ENCODE results near the gene WIPI1. TPM values are rescaled to one million over a fixed set of nuclear protein-coding genes. Genes with fewer than 3 reads are reported as not detected.

Gene WIPI1
- polyA plus RNA-seq, 1 donor, result 17.4 TPM

GRCh38 chr17:68431045-68431608 lies 26.2 kb downstream of the WIPI1 start:
- Histone ChIP-seq H3K4me3 (ENCODE audit: low read length) (no peak overlapping the region), H3K27me3 (ENCODE audit: control insufficient read depth, insufficient read depth, low read length) (no peaks in the 10 kb centered on the region), H3K36me3 (ENCODE audit: control insufficient read depth, insufficient read depth, low read length) (peaks cover 56% of the 10 kb centered on the region), H3K9me3 (ENCODE audit: control insufficient read depth, low read depth, low read length) (no peaks in the 10 kb centered on the region), H3K4me1 (ENCODE audit: control insufficient read depth, insufficient read depth, low read length) (no peaks in the 10 kb centered on the region), H3K27ac (ENCODE audit: low read length) (no peak overlapping the region)
- no peak for DNase-seq
- WGBS (ENCODE audit: insufficient coverage, low lambda C conversion rate), result no CpG with 5 or more reads among the region's 13 CpGs

- DNase-seq, result no peak
- WGBS (ENCODE audit: insufficient coverage, low lambda C conversion rate), result no CpG with 5 or more reads among the region's 11 CpGs
- Histone ChIP-seq H3K9me3 (ENCODE audit: control insufficient read depth, low read depth, low read length) (no peaks in the 10 kb centered on the region), H3K4me1 (ENCODE audit: control insufficient read depth, insufficient read depth, low read length) (no peaks in the 10 kb centered on the region), H3K27ac (ENCODE audit: low read length) (no peak overlapping the region), H3K4me3 (ENCODE audit: low read length) (no peak overlapping the region), H3K27me3 (ENCODE audit: control insufficient read depth, insufficient read depth, low read length) (no peaks in the 10 kb centered on the region), H3K36me3 (ENCODE audit: control insufficient read depth, insufficient read depth, low read length) (peaks cover 51% of the 10 kb centered on the region)
Measured at GRCh38 chr17:68429881-68430280, 27.4 kb downstream of the WIPI1 start.

GRCh38 chr17:68428498-68429172 lies 28.7 kb downstream of the WIPI1 start:
- no peak for DNase-seq
- no CpG with 5 or more reads among the region's 14 CpGs for WGBS (ENCODE audit: insufficient coverage, low lambda C conversion rate)
- Histone ChIP-seq H3K4me3 (ENCODE audit: low read length) (no peak overlapping the region), H3K27ac (ENCODE audit: low read length) (no peak overlapping the region), H3K36me3 (ENCODE audit: control insufficient read depth, insufficient read depth, low read length) (peaks cover 42% of the 10 kb centered on the region), H3K9me3 (ENCODE audit: control insufficient read depth, low read depth, low read length) (no peaks in the 10 kb centered on the region), H3K4me1 (ENCODE audit: control insufficient read depth, insufficient read depth, low read length) (no peaks in the 10 kb centered on the region), H3K27me3 (ENCODE audit: control insufficient read depth, insufficient read depth, low read length) (no peaks in the 10 kb centered on the region)

GRCh38 chr17:68427575-68427974 lies 29.7 kb downstream of the WIPI1 start:
- H3K36me3 ChIP-seq (ENCODE audit: control insufficient read depth, insufficient read depth, low read length), result peaks cover 35% of the 10 kb centered on the region
- DNase-seq, result no peak

GRCh38 chr17:68425979-68426378 lies 31.3 kb downstream of the WIPI1 start:
- H3K4me1 ChIP-seq (ENCODE audit: control insufficient read depth, insufficient read depth, low read length), result no peaks in the 10 kb centered on the region
- H3K9me3 ChIP-seq (ENCODE audit: control insufficient read depth, low read depth, low read length), result no peaks in the 10 kb centered on the region
- no peaks in the 10 kb centered on the region for H3K27me3 ChIP-seq (ENCODE audit: control insufficient read depth, insufficient read depth, low read length)
- WGBS (ENCODE audit: insufficient coverage, low lambda C conversion rate), result no CpG with 5 or more reads among the region's 12 CpGs
- H3K27ac ChIP-seq (ENCODE audit: low read length), result no peak overlapping the region
- peaks cover 25% of the 10 kb centered on the region for H3K36me3 ChIP-seq (ENCODE audit: control insufficient read depth, insufficient read depth, low read length)
- DNase-seq, result no peak
- H3K4me3 ChIP-seq (ENCODE audit: low read length), result no peak overlapping the region

More at GRCh38 chr17:68427575-68427974, 29.7 kb downstream of the WIPI1 start:
- Histone ChIP-seq H3K9me3 (ENCODE audit: control insufficient read depth, low read depth, low read length) (no peaks in the 10 kb centered on the region), H3K4me3 (ENCODE audit: low read length) (no peak overlapping the region), H3K27ac (ENCODE audit: low read length) (no peak overlapping the region), H3K4me1 (ENCODE audit: control insufficient read depth, insufficient read depth, low read length) (no peaks in the 10 kb centered on the region), H3K27me3 (ENCODE audit: control insufficient read depth, insufficient read depth, low read length) (no peaks in the 10 kb centered on the region)
- WGBS (ENCODE audit: insufficient coverage, low lambda C conversion rate), result no CpG with 5 or more reads among the region's 7 CpGs

GRCh38 chr17:68424861-68425260 lies 32.4 kb downstream of the WIPI1 start:
- Histone ChIP-seq H3K27me3 (ENCODE audit: control insufficient read depth, insufficient read depth, low read length) (no peaks in the 10 kb centered on the region), H3K4me1 (ENCODE audit: control insufficient read depth, insufficient read depth, low read length) (no peaks in the 10 kb centered on the region), H3K4me3 (ENCODE audit: low read length) (no peak overlapping the region), H3K9me3 (ENCODE audit: control insufficient read depth, low read depth, low read length) (no peaks in the 10 kb centered on the region), H3K36me3 (ENCODE audit: control insufficient read depth, insufficient read depth, low read length) (peaks cover 15% of the 10 kb centered on the region), H3K27ac (ENCODE audit: low read length) (no peak overlapping the region)
- WGBS (ENCODE audit: insufficient coverage, low lambda C conversion rate), result 80% methylated on average over 1 of the region's 6 CpGs
- peak in 1 of 2 donors; percentile 41 for DNase-seq

- no peak for DNase-seq
- peaks cover 13% of the 10 kb centered on the region for H3K36me3 ChIP-seq (ENCODE audit: control insufficient read depth, insufficient read depth, low read length)
- H3K4me1 ChIP-seq (ENCODE audit: control insufficient read depth, insufficient read depth, low read length), result no peaks in the 10 kb centered on the region
- WGBS (ENCODE audit: insufficient coverage, low lambda C conversion rate), result no CpG with 5 or more reads among the region's 12 CpGs
- H3K9me3 ChIP-seq (ENCODE audit: control insufficient read depth, low read depth, low read length), result no peaks in the 10 kb centered on the region
- H3K27ac ChIP-seq (ENCODE audit: low read length), result no peak overlapping the region
- H3K4me3 ChIP-seq (ENCODE audit: low read length), result no peak overlapping the region
- no peaks in the 10 kb centered on the region for H3K27me3 ChIP-seq (ENCODE audit: control insufficient read depth, insufficient read depth, low read length)
Measured at GRCh38 chr17:68424203-68424602, 33.1 kb downstream of the WIPI1 start.

- no peaks in the 10 kb centered on the region for H3K27me3 ChIP-seq (ENCODE audit: control insufficient read depth, insufficient read depth, low read length)
- no peak overlapping the region for H3K4me3 ChIP-seq (ENCODE audit: low read length)
- no CpG with 5 or more reads among the region's 3 CpGs for WGBS (ENCODE audit: insufficient coverage, low lambda C conversion rate)
- no peak for DNase-seq
- no peak overlapping the region for H3K27ac ChIP-seq (ENCODE audit: low read length)
- H3K36me3 ChIP-seq (ENCODE audit: control insufficient read depth, insufficient read depth, low read length), result peaks cover 5% of the 10 kb centered on the region
- H3K9me3 ChIP-seq (ENCODE audit: control insufficient read depth, low read depth, low read length), result no peaks in the 10 kb centered on the region
- H3K4me1 ChIP-seq (ENCODE audit: control insufficient read depth, insufficient read depth, low read length), result no peaks in the 10 kb centered on the region
Measured at GRCh38 chr17:68423251-68423650, 34.0 kb downstream of the WIPI1 start.

- Histone ChIP-seq H3K4me1 (ENCODE audit: control insufficient read depth, insufficient read depth, low read length) (no peaks in the 10 kb centered on the region), H3K9me3 (ENCODE audit: control insufficient read depth, low read depth, low read length) (no peaks in the 10 kb centered on the region), H3K27ac (ENCODE audit: low read length) (no peak overlapping the region), H3K36me3 (ENCODE audit: control insufficient read depth, insufficient read depth, low read length) (peaks cover 4% of the 10 kb centered on the region), H3K4me3 (ENCODE audit: low read length) (no peak overlapping the region), H3K27me3 (ENCODE audit: control insufficient read depth, insufficient read depth, low read length) (no peaks in the 10 kb centered on the region)
- 100% methylated on average over 2 of the region's 8 CpGs for WGBS (ENCODE audit: insufficient coverage, low lambda C conversion rate)
- no peak for DNase-seq
Measured at GRCh38 chr17:68422821-68423220, 34.5 kb downstream of the WIPI1 start.

- H3K36me3 ChIP-seq (ENCODE audit: control insufficient read depth, insufficient read depth, low read length), result peaks cover 2% of the 10 kb centered on the region
- H3K4me1 ChIP-seq (ENCODE audit: control insufficient read depth, insufficient read depth, low read length), result no peaks in the 10 kb centered on the region
- no peak overlapping the region for H3K4me3 ChIP-seq (ENCODE audit: low read length)
- no peak overlapping the region for H3K27ac ChIP-seq (ENCODE audit: low read length)
- no peak for DNase-seq
- WGBS (ENCODE audit: insufficient coverage, low lambda C conversion rate), result 80% methylated on average over 1 of the region's 9 CpGs
- H3K27me3 ChIP-seq (ENCODE audit: control insufficient read depth, insufficient read depth, low read length), result peaks cover 2% of the 10 kb centered on the region
- H3K9me3 ChIP-seq (ENCODE audit: control insufficient read depth, low read depth, low read length), result no peaks in the 10 kb centered on the region
Measured at GRCh38 chr17:68421486-68421885, 35.8 kb downstream of the WIPI1 start.

- no peaks in the 10 kb centered on the region for H3K4me1 ChIP-seq (ENCODE audit: control insufficient read depth, insufficient read depth, low read length)
- no CpG with 5 or more reads among the region's 14 CpGs for WGBS (ENCODE audit: insufficient coverage, low lambda C conversion rate)
- no peak for DNase-seq
- H3K27me3 ChIP-seq (ENCODE audit: control insufficient read depth, insufficient read depth, low read length), result peaks cover 2% of the 10 kb centered on the region
- peaks cover 2% of the 10 kb centered on the region for H3K36me3 ChIP-seq (ENCODE audit: control insufficient read depth, insufficient read depth, low read length)
- no peaks in the 10 kb centered on the region for H3K9me3 ChIP-seq (ENCODE audit: control insufficient read depth, low read depth, low read length)
- no peak overlapping the region for H3K4me3 ChIP-seq (ENCODE audit: low read length)
- H3K27ac ChIP-seq (ENCODE audit: low read length), result no peak overlapping the region
Measured at GRCh38 chr17:68420065-68420464, 37.2 kb downstream of the WIPI1 start.
